ENCODE measurements around the gene RNF187.

GRCh38 chr1:228456252-228457016 lies 30.7 kb upstream of the RNF187 start:
- TF ChIP-seq, protein P1, sequence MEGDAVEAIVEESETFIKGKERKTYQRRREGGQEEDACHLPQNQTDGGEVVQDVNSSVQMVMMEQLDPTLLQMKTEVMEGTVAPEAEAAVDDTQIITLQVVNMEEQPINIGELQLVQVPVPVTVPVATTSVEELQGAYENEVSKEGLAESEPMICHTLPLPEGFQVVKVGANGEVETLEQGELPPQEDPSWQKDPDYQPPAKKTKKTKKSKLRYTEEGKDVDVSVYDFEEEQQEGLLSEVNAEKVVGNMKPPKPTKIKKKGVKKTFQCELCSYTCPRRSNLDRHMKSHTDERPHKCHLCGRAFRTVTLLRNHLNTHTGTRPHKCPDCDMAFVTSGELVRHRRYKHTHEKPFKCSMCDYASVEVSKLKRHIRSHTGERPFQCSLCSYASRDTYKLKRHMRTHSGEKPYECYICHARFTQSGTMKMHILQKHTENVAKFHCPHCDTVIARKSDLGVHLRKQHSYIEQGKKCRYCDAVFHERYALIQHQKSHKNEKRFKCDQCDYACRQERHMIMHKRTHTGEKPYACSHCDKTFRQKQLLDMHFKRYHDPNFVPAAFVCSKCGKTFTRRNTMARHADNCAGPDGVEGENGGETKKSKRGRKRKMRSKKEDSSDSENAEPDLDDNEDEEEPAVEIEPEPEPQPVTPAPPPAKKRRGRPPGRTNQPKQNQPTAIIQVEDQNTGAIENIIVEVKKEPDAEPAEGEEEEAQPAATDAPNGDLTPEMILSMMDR (IDR thresholded peaks at IDR 0.05): no peak
- no peak for TF ChIP-seq POLR2A (IDR thresholded peaks at IDR 0.05)
